GM12873 (cell line): ENCODE measurements around the gene OLFM1.

Source experiments
- TF ChIP-seq, protein P1 (sequence below): IDR thresholded peaks from 2 replicates; pipeline ENCODE4 v1.5.1; 2012; ENCODE audit warnings: low read depth, mild to moderate bottlenecking, moderate library complexity, low read length, control low read depth; ENCODE audit not compliant: insufficient read depth; ENCODE audit errors: missing control alignments

Gene OLFM1

DNA sequence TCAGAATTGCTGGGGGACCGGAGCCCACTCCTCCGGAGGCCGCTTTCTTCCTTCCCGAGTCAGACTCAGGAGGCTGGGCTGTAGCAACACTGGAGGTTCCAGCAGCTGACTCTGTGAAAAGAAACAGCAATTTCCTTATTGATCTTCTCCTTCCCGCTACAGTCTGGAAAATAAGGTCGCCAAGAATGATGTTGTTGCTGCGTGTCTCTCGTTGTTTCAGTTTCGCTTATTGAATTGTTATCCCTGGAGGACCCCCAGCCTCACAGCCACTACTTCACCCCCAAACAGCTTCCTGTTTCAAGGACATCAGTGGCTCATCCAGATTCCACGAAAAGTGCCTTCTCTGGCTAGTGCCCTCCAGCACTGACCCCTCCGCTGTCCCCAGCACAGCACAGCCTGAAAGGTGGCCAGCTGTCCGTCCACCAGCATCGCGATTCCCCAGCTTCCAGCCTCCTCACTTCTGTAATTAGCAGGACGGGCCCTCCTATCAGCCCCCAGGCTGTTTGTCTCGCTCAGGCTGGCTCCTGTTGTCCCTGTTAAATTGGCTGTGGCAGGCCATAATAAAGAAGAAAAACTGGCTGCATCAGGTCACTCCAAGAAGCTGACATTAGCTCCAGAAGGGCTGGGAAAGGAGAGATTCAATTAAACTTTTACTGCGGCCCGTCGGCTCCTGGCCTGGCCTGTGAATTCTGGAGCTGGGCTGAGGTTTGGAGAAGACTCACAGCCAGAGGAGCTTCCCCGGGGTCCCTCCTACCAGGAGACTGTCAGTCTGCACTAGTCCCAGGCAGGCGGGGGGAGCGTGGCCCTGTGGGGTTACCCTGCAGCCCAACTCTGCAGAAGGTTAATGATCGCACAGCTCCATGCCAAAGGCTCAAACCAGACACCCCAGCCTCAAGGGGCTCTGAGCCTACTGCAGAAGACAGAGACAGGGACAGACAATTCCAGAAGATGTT is 40.5 kb downstream of the OLFM1 start:
- TF ChIP-seq, protein P1, sequence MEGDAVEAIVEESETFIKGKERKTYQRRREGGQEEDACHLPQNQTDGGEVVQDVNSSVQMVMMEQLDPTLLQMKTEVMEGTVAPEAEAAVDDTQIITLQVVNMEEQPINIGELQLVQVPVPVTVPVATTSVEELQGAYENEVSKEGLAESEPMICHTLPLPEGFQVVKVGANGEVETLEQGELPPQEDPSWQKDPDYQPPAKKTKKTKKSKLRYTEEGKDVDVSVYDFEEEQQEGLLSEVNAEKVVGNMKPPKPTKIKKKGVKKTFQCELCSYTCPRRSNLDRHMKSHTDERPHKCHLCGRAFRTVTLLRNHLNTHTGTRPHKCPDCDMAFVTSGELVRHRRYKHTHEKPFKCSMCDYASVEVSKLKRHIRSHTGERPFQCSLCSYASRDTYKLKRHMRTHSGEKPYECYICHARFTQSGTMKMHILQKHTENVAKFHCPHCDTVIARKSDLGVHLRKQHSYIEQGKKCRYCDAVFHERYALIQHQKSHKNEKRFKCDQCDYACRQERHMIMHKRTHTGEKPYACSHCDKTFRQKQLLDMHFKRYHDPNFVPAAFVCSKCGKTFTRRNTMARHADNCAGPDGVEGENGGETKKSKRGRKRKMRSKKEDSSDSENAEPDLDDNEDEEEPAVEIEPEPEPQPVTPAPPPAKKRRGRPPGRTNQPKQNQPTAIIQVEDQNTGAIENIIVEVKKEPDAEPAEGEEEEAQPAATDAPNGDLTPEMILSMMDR = no peak

DNA sequence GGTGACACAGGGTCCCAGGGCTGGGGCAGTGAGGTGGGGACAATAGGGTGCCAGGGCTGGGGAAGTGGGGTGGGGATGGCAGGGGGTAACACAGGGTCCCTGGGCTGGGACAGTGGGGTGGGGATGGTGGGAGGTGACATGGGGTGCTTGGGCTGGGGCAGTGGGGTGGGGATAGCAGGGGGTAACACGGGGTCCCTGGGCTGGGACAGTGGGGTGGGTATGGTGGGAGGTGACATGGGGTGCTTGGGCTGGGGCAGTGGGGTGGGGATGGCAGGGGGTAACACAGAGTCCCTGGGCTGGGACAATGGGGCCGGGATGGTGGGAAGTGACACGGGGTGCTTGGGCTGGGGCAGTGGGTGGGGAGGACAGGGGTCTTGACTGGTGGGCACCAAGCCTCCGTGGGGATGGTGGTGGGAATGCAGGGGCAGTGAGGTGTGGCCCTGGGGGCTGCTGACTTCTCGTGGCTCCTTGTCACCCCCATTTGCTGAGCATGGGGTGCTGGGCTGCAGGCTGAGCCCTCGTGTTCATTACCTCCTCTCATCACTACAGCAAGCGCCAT is 41.7 kb downstream of the OLFM1 start:
- TF ChIP-seq, protein P1 = no peak

DNA sequence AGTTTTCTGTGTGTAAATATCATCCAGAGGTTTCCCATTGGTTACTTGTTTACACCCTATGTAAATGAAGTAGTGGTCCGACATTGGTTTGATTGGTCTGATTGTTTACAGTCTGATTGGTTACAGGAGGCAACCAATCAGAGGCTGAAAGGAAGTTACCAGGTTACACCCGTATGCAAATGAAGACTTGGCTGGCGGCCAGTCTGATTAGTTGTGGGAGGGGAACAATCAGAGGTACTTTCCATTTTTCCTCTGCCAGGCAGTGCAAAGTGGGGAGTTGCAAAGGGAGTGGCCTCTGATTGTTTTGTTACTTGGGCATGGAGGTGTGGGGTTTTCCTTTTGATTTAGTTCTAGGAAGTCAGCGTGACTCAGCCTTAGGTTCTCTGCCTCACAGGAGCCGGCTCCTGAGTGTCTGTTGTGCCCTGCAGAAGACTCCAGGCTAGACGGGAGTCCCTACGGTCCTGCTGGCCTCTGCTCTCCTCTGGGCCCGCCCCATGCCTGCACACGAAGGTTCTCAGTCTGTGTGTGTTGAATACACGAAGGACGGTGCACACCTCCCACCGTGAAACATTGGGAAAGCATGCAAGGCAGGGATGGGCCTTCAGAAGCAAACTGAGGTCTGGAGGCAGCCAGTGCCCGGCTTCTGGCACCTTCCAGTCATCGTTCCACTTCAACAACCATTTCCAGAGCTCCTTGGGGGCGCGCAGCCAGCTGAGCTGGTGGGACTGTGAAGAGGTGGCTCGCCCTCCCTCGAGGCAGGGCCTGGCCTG is 42.9 kb downstream of the OLFM1 start:
- TF ChIP-seq, protein P1 = no peak

DNA sequence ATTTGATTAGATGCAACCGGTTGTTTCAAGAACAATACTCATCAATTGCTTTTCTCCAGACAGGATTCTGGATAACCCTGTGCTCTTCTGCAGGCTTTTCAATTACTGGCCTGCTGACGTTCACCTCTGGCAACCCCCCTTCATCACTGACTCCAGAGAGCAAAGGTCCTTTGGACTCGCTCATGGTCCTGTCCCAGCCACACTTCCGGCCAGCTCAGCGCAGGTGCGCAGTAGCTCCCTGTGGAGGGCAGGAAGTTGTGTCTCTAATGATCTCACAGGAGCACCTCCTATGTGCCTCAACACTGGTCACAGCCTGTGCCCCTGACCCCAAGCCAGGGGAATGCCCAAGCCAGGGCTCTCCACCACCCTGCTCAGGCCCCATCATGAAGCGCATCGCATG is 44.0 kb downstream of the OLFM1 start:
- TF ChIP-seq, protein P1 = no peak

DNA sequence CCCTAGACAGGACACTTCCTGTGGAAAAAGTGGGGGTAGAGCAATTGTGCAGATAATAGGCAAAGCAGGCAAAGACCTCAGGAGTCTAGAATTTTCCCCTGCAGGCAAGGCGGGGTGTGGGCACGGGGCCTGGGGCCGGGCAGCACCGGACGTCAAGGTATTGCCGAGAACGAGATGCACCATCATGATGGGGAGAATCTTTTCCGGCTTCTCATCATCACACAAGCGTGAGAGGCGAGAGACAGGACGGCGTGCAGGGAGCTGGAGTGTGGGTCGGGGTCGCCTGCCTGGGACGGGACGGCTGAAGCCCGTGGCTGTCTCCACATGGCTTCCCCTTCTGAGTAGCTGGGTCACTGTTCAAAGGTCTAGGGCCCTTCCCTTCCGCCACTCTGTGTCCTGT is 44.5 kb downstream of the OLFM1 start:
- TF ChIP-seq, protein P1 = no peak

DNA sequence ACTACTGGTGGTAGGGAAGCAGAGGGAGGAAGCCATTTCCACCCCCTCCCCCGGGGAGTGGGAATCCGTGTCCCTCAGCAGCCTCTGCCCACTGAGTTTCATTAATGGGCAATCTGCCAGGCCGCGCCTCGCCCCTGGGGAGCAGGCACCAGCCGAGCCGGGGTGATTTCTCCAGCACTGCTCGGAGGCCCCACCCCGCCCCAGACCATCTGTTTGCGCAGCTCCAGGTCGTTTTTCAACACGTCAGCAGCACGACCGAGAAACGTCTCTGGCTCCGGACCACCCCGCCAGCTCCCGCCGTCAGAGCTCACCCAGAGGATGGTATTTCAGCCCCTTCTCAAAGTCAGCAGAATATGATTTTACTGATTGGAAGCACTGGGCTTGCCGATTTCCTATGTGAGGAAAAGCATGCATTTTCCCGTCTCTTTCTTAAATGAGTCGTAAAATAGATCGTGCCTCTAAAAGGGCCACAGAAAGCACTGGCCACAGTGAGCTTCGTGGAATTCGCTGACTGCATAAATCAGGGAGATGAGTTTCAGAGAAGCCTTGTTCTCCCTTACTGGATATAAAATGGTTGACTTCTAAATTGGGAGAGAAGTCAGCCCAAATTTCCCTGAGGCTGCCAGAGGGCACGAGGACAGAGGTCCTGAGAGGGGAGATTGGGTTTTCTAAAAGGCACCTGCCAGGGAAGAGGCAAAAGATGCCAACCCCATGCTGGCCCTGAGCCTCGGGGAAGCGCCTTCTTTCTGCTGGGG is 47.0 kb downstream of the OLFM1 start:
- TF ChIP-seq, protein P1 = no peak
